Ovary (tissue), 9 donors: ENCODE measurements around the gene RFX1. TPM values are rescaled to one million over a fixed set of nuclear protein-coding genes. Genes with fewer than 3 reads are reported as not detected.

ENCODE experiments used
- DNase-seq, 5 donors: peaks; one replicate each; pipeline ENCODE4 v3.0.0-alpha.2; 2019 to 2020
- H3K27ac ChIP-seq, 2 donors: fragments of 200-600 bp; one replicate each; pipeline versions ENCODE4 v1.5.1 to v1.8.0; 2019 to 2022
- H3K27me3 ChIP-seq: fragments of 200-600 bp; one replicate; pipeline ENCODE4 v1.8.0; 2022
- H3K36me3 ChIP-seq: fragments of 200-600 bp; sonication (generic); one replicate; pipeline ENCODE4 v1.5.1; 2019
- H3K4me1 ChIP-seq: one replicate; pipeline ENCODE4 v1.8.1; 2013; ENCODE audit warnings: mild to moderate bottlenecking, moderate library complexity; ENCODE audit not compliant: insufficient read depth
- H3K4me3 ChIP-seq: fragments of 200-600 bp; sonication (generic); one replicate; pipeline ENCODE4 v1.5.1; 2017
- H3K9me3 ChIP-seq, 2 donors: fragments of 200-600 bp in 1 of 2; sonication (generic) in 1 of 2; one replicate each; pipeline versions ENCODE4 v1.5.1 to v1.8.1; 2013 to 2019; ENCODE audit warnings: mild to moderate bottlenecking in 1 of 2, moderate library complexity in 1 of 2
- EP300 ChIP-seq: sonication (generic); formaldehyde crosslinking; IDR thresholded peaks from one replicate; pipeline ENCODE4 v1.6.1; 2017; ENCODE audit warnings: antibody characterized with exemption
- POLR2A ChIP-seq: fragments of 450-650 bp; IDR thresholded peaks from one replicate; pipeline ENCODE4 v1.6.1; 2017; ENCODE audit warnings: antibody characterized with exemption, mild to moderate bottlenecking, moderate library complexity
- WGBS, 3 donors: extraction: QIAGEN DNeasy Blood & Tissue Kit in 1 of 3; methylation state at CpG; one replicate each; pipeline versions ENCODE4 v1.1.5 to v1.1.7; 2013 to 2017; 5-methylcytosine and 5-hydroxymethylcytosine counted together
- intact Hi-C, 4 donors: fragments of 100-400 bp; cut with DNase I; formaldehyde crosslinking; loops; one replicate each; pipeline versions ENCODE4 v1.11.0 to v1.15.1; 2022 to 2023
- polyA plus RNA-seq, 2 donors: library from polyadenylated mRNA; stranded (reverse); fragments of 200-250 nt in 1 of 2; fragments of 350-450 nt in 1 of 2; fragmentation: Illumina TruSeq in 1 of 2; extraction: RNeasy Lipid Tissue Mini Kit (QIAGEN cat#74804) in 1 of 2; gene quantifications; one replicate each; pipeline ENCODE4 v1.2.3, GENCODE V29; 2013 to 2014
- total RNA-seq, 7 donors: library from RNA; depleted of rRNA in 2 of 7; stranded (reverse); fragments of >200 nt in 2 of 7; fragmentation: NEBNext Ultra II Directional in 3 of 7; extraction: Animal tissue kit (Norgen Biotek cat#: 25700) in 3 of 7; gene quantifications; one replicate each; pipeline versions ENCODE4 v1.1.0 to v1.2.4, GENCODE V29; 2016 to 2023
- TF ChIP-seq, protein P1 (sequence below), 3 donors: fragments of 450-650 bp in 2 of 3; fragments of 200-600 bp in 1 of 3; IDR thresholded peaks; one replicate each; pipeline versions ENCODE4 v1.5.1 to v1.8.0; 2016 to 2022; ENCODE audit warnings: antibody characterized with exemption in 3 of 3, mild to moderate bottlenecking in 1 of 3
- donor health status: DM: no; HTN: no; CAD: no; lungs with moderate emphysema.
- donor health status: DM: no; HTN: no; CAD: no.
- donor health status: Bipolar disorder and iron deficiency.
- donor health status: DM: yes; HTN: yes; CAD: no.
- donor health status: DM: no; HTN: no; CAD: no.
- donor health status: DM: yes; HTN: yes; CAD: no.

Gene RFX1
- total and polyA plus RNA-seq, 9 donors, result 1.2 to 16.1 (median 13.1) TPM

DNA sequence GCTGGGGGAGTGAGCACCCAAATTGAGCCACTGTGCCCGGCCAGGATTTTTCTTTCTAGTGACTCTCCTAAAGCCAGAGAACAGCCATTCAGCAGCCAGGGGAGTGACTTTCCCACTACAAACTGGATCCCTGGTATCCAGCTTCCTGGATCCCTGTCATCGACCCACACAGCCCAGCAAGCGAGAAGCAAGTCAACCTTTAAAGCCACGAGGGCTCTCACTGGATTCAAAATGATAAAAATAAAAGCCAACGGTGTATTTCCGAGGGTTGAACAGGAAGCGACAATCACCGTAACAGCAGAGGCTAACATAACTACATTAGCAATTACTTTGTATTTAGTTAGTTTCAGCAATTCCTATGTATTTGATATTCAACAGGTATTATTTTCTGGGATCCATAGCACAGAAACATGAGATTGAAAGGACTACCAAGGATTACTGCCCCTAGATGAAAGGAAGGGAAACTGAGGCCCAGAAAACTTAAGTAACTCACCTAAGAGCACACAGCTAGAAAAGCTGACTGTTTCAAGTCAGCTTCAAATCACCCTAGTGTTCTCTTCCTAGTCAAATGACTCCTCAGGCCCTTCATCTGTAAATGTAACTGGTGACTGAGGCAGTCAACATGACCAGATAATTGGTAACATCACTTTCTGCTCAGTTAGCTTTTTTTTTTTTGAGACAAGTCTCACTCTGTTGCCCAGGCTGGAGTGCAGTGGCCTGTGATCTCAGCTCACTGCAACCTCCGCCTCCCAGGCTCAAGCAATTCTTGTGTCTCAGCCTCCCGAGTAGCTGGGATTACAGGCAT lies 2.7 kb downstream of the RFX1 start:
- no peaks in the 10 kb centered on the region for H3K9me3 ChIP-seq
- no peaks in the 10 kb centered on the region for H3K27me3 ChIP-seq
- DNase-seq, result no peak
- H3K36me3 ChIP-seq, result no peaks in the 10 kb centered on the region
- no peak overlapping the region for H3K4me3 ChIP-seq
- H3K27ac ChIP-seq, result no peak overlapping the region
- WGBS, 3 donors, result 46 to 58% (median 52%) methylated on average over 10 of the region's 10 CpGs
- TF ChIP-seq, protein P1, sequence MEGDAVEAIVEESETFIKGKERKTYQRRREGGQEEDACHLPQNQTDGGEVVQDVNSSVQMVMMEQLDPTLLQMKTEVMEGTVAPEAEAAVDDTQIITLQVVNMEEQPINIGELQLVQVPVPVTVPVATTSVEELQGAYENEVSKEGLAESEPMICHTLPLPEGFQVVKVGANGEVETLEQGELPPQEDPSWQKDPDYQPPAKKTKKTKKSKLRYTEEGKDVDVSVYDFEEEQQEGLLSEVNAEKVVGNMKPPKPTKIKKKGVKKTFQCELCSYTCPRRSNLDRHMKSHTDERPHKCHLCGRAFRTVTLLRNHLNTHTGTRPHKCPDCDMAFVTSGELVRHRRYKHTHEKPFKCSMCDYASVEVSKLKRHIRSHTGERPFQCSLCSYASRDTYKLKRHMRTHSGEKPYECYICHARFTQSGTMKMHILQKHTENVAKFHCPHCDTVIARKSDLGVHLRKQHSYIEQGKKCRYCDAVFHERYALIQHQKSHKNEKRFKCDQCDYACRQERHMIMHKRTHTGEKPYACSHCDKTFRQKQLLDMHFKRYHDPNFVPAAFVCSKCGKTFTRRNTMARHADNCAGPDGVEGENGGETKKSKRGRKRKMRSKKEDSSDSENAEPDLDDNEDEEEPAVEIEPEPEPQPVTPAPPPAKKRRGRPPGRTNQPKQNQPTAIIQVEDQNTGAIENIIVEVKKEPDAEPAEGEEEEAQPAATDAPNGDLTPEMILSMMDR (IDR thresholded peaks at IDR 0.05), result no peak
- TF ChIP-seq EP300, result no peak
- no peak for TF ChIP-seq POLR2A
- intact Hi-C loops, result no loop called here
- H3K4me1 ChIP-seq, result no peaks in the 10 kb centered on the region

- intact Hi-C loops, result no loop called here
- WGBS, 3 donors, result 66 to 72% (median 67%) methylated on average over 13 of the region's 13 CpGs
Measured at GRCh38 chr19:14002571-14003250, 3.4 kb downstream of the RFX1 start.

GRCh38 chr19:14000691-14001375 lies 5.3 kb downstream of the RFX1 start:
- intact Hi-C loops, result no loop called here
- Histone ChIP-seq H3K36me3 (no peaks in the 10 kb centered on the region), H3K4me3 (no peak overlapping the region), H3K4me1 (no peaks in the 10 kb centered on the region), H3K27ac (no peak overlapping the region), H3K27me3 (no peaks in the 10 kb centered on the region), H3K9me3 (no peaks in the 10 kb centered on the region)
- DNase-seq, result no peak
- WGBS, 3 donors, result 68 to 72% (median 68%) methylated on average over 13 of the region's 13 CpGs
- TF ChIP-seq, protein P1 (IDR thresholded peaks at IDR 0.05), result no peak
- TF ChIP-seq POLR2A (no peak), EP300 (no peak)

More at GRCh38 chr19:14002571-14003250, 3.4 kb downstream of the RFX1 start:
- Histone ChIP-seq H3K27ac (no peak overlapping the region), H3K4me1 (no peaks in the 10 kb centered on the region), H3K36me3 (no peaks in the 10 kb centered on the region), H3K27me3 (no peaks in the 10 kb centered on the region), H3K4me3 (no peak overlapping the region), H3K9me3 (no peaks in the 10 kb centered on the region)
- no peak for DNase-seq
- TF ChIP-seq, protein P1 (IDR thresholded peaks at IDR 0.05), result no peak

DNA sequence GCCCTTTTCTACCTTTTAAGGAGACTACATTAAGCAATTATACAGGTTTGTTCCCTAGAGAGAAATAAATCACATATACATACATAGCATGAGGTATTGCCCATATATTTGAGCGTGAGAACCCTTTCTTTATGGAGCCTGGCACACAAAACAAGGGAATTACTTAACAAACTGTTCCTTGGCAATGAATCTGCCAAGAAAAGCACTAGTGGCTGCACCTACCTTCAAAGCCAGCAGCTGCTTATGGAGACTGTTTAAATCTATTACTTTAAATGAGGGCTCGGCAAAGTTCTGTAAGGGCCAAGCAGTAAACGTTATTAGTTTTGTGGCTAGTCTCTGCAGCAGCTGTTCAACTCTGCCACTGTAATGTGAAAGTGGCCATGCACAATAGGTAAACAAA lies 7.0 kb downstream of the RFX1 start:
- intact Hi-C loops, result no loop called here
- TF ChIP-seq, protein P1 (IDR thresholded peaks at IDR 0.05), result no peak
- TF ChIP-seq POLR2A (no peak), EP300 (no peak)
- WGBS, 3 donors, result 96 to 98% (median 98%) methylated on average over 3 of the region's 3 CpGs
- Histone ChIP-seq H3K4me3 (no peak overlapping the region), H3K27me3 (no peaks in the 10 kb centered on the region), H3K9me3 (no peaks in the 10 kb centered on the region), H3K36me3 (no peaks in the 10 kb centered on the region), H3K27ac (no peak overlapping the region), H3K4me1 (no peaks in the 10 kb centered on the region)
- no peak for DNase-seq
